AML-193 (cell line): Measurements from ENCODE around the gene CCDC59.

Experiments used
- DNase-seq, 2 experiments: peaks; one replicate each; lab custom pipeline; 2025; lab: John Stamatoyannopoulos, UW

The CCDC59 gene

GRCh38 chr12:82314406-82314892 is 43.7 kb downstream of the CCDC59 start:
- no peak for DNase-seq
